GM18861 (cell line): ENCODE measurements around the gene WDFY4.

Source experiments
- ATAC-seq: cut with Tn5 transposase; IDR thresholded peaks from one replicate; pipeline ENCODE4 v1.9.1; 2021; ENCODE audit not compliant: unreplicated experiment

The WDFY4 gene

GRCh38 chr10:49007129-49007528, 322.5 kb downstream of the WDFY4 start:
- ATAC-seq, result no peak

- ATAC-seq, result no peak
Observed at GRCh38 chr10:49008091-49008490, 323.4 kb downstream of the WDFY4 start.

DNA sequence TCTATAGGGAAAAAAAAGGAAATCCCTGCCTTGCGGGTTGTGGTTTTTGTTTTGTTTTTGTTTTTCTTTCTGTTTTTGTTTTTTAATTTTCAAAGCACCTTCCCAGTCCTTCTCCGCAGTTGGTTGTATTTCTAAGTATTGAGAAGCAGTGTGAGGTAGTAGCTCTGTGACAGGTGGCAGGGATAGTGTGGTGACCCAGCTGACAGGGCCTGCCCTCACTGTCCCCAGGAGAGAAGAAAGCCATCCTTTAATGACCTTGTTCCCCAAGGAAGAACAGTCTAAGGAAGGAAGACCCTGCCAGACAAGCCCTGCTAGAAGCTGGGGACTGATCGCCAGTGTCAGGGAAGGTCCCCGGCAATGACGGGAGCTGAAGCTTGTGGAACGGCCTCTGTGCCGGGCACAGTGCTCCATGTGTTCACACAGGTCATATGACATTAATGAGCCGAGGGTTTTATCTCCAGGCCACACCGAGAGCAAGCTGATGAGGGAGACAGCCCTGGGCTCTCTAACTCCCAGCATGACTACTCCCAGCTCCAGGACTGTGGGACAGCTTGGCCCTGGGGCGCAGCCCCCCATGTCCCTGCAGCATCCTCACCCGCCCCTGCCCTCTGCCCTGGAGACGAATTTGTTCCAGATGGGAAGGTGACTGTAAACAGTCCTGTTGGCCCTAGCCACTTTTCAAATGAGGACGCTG, 324.0 kb downstream of the WDFY4 start:
- no peak for ATAC-seq

- no peak for ATAC-seq
Observed at GRCh38 chr10:49009199-49009979, 324.7 kb downstream of the WDFY4 start.

DNA sequence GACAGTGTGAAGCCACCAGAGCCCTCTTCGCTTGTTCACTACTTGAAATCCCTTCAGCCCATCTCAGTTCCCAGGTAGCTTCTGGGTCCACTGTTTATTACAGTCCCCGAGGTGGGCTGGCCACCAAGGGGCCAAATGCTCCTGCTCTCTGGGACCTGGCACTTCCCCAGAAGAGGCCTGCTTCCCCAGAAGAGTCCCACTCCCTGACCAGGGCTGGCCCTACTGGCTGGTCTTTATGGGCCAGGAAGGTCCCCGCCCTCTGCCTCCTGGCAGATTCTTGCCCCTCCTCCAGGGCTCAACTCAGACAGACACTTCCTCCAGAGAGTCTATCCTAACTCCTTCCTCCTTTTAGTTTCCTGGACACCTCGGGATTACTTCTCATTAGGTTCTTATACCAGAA, 325.6 kb downstream of the WDFY4 start:
- no peak for ATAC-seq

GRCh38 chr10:49010865-49011264, 326.2 kb downstream of the WDFY4 start:
- ATAC-seq, result no peak

GRCh38 chr10:49011756-49012155, 327.1 kb downstream of the WDFY4 start:
- ATAC-seq, result no peak

GRCh38 chr10:49012603-49013002, 327.9 kb downstream of the WDFY4 start:
- ATAC-seq, result no peak

GRCh38 chr10:49015700-49016099, 331.0 kb downstream of the WDFY4 start:
- ATAC-seq, result no peak

- no peak for ATAC-seq
Observed at GRCh38 chr10:49021685-49022084, 337.0 kb downstream of the WDFY4 start.

- ATAC-seq, result no peak
Observed at GRCh38 chr10:49023071-49023470, 338.4 kb downstream of the WDFY4 start.

DNA sequence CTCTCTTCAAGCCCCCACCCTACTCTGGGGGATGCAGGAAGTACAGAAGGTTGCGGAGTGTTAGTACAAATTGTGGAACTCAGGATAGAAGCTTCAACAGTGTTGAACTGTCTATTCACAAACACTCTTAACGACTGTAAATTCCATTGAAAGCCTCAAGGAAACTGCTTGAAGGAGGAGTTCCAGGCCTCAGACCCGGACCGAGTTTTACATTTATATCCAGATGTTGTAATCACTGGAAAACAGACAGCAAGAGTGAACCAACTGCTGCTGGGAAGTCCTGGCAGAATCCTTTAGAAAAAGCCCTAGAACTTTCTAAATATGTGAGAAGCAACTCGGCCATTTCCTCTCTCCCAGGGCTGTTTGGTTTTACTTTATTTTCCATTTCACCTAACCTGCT, 339.1 kb downstream of the WDFY4 start:
- no peak for ATAC-seq

DNA sequence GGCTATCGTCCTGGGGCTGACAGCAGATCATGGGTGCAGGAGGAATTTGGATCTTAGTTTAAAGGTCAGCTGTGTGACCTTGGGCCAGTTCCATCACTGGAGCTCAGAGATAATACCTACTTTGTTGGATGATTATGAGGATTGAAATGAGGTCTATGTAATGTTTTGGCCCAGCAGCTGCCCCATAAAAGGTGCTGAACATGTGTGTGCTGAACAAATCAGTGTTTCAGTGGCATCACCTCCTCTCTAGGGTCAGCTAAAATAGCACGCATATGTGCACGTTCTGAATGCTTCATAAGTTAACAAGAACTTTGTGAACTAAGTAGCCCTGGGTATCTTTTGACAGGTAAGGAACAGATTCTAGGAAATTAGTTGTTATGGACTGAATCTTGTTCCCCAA, 339.8 kb downstream of the WDFY4 start:
- ATAC-seq, result no peak

DNA sequence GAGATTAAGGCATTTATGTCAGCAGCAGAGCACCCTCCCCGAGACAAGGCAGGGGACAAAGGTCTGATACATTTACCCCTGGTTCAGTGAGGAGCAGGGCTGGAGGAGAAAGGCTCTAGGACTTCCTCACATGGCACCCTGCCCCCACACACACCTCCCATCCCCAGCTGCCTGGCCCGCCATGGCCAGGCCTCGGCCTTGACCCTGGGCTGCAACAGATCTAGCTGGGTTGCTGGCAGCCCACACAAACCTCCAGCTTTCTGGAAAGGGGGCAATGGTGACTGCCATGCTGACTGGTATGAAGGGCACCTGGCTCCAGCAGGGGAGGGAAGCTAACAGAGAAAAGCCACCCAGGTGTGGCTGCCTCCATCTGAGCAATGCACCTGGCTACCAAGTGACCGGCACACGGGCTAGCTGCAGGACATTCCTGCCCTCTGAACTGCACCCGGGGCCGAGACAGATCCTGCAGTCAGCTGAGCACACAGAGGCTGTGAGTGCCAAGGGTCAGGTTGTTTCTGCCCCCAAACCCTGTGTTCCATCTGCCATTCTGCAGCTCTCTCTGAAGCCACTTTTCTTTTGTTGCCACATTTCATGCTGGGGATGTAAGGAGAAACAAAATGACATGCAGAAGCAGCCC, 340.8 kb downstream of the WDFY4 start:
- ATAC-seq, result no peak

- ATAC-seq, result no peak
Observed at GRCh38 chr10:49028639-49029038, 344.0 kb downstream of the WDFY4 start.

- ATAC-seq, result no peak
Observed at GRCh38 chr10:49029666-49030065, 345.0 kb downstream of the WDFY4 start.
